Uterus (tissue), 4 donors: Measurements from ENCODE around the gene ODR4. TPM values are rescaled to one million over a fixed set of nuclear protein-coding genes. Genes with fewer than 3 reads are reported as not detected.
"Not testable (repeated sequence)": the region's sequence is repeated elsewhere in the genome, so short reads cannot be mapped to it uniquely, and the experiment has no call there.

Experiments used
- DNase-seq, 2 donors: peaks; one replicate each; pipeline ENCODE4 v3.0.0-alpha.2; 2019 to 2020
- H3K27ac ChIP-seq, 2 donors: fragments of 200-600 bp; sonication (generic); 1 replicate in 1 of 2; 2 replicates in 1 of 2; pipeline ENCODE4 v1.5.1; 2016 to 2018
- H3K27me3 ChIP-seq, 2 donors: fragments of 200-600 bp; sonication (generic); one replicate each; pipeline ENCODE4 v1.5.1; 2018 to 2019; ENCODE audit warnings: control low read depth in 1 of 2
- H3K36me3 ChIP-seq, 2 donors: fragments of 200-600 bp; sonication (generic); one replicate each; pipeline ENCODE4 v1.5.1; 2019; ENCODE audit warnings: control low read depth in 1 of 2
- H3K4me1 ChIP-seq, 2 donors: fragments of 200-600 bp; sonication (generic); one replicate each; pipeline ENCODE4 v1.5.1; 2018 to 2019; ENCODE audit warnings: control low read depth in 1 of 2
- H3K4me3 ChIP-seq, 2 donors: fragments of 200-600 bp; sonication (generic); 1 replicate in 1 of 2; 2 replicates in 1 of 2; pipeline ENCODE4 v1.5.1; 2018 to 2019; ENCODE audit warnings: mild to moderate bottlenecking in 1 of 2
- H3K9me3 ChIP-seq, 2 donors: fragments of 200-600 bp; sonication (generic); one replicate each; pipeline ENCODE4 v1.5.1; 2019; ENCODE audit warnings: control low read depth in 1 of 2
- CTCF ChIP-seq, 4 experiments: fragments of 200-600 bp in 2 of 4; fragments of 450-650 bp in 2 of 4; sonication (generic) in 2 of 4; IDR thresholded peaks; one replicate each; pipeline ENCODE4 v1.5.1; 2016 to 2019; ENCODE audit warnings: antibody characterized with exemption in 4 of 4, mild to moderate bottlenecking in 2 of 4, moderate library complexity in 1 of 4
- POLR2A ChIP-seq, 2 donors: fragments of 450-650 bp; IDR thresholded peaks; one replicate each; pipeline ENCODE4 v1.6.1; 2016; ENCODE audit warnings: antibody characterized with exemption in 2 of 2, mild to moderate bottlenecking in 1 of 2, moderate library complexity in 1 of 2
- intact Hi-C: fragments of 100-400 bp; cut with DNase I; formaldehyde crosslinking; loops from one replicate; pipeline ENCODE4 v1.15.1; 2023; ENCODE audit warnings: low total_unique reads
- total RNA-seq, 4 donors: library from RNA; depleted of rRNA in 3 of 4; stranded (reverse); fragments of >200 nt in 3 of 4; gene quantifications; one replicate each; pipeline versions ENCODE4 v1.1.0 to v1.2.4, GENCODE V29; 2014 to 2023
- donor health status: DM: yes; HTN: yes; CAD: no.

Gene ODR4
- total RNA-seq, 4 donors from 2014 or later, result 4.6 to 39.4 (median 17.7) TPM

GRCh38 chr1:186456729-186457255 lies 81.2 kb downstream of the ODR4 start:
- Histone ChIP-seq H3K27ac (no peak overlapping the region), H3K4me1 (no peaks in the 10 kb centered on the region), H3K4me3 (no peak overlapping the region), H3K9me3 (no peaks in the 10 kb centered on the region), H3K36me3 (no peaks in the 10 kb centered on the region), H3K27me3 (no peaks in the 10 kb centered on the region)
- intact Hi-C loops, result no loop called here
- TF ChIP-seq POLR2A (IDR thresholded peaks at IDR 0.05) (no peak), CTCF (IDR thresholded peaks at IDR 0.05) (no peak)
- no peak for DNase-seq

- intact Hi-C loops, H3K4me3 ChIP-seq, H3K9me3 ChIP-seq, DNase-seq, H3K27me3 ChIP-seq, H3K36me3 ChIP-seq, H3K27ac ChIP-seq, H3K4me1 ChIP-seq: not testable (repeated sequence)
These were observed 83.5 kb downstream of the ODR4 start for GRCh38 chr1:186459161-186459560.

GRCh38 chr1:186461014-186461413 lies 85.4 kb downstream of the ODR4 start, which contains the start of gene PDC:
Gene PDC (minus strand): TSS chr1:186461114. CDS start chr1:186449459, 11,655 bp downstream.
- DNase-seq, result no peak
- intact Hi-C loops, result no loop called here
- TF ChIP-seq CTCF (IDR thresholded peaks at IDR 0.05) (no peak), POLR2A (IDR thresholded peaks at IDR 0.05) (no peak)
- no peaks in the 10 kb centered on the region for H3K36me3 ChIP-seq
- no peaks in the 10 kb centered on the region for H3K27me3 ChIP-seq
- no peak within 1 kb of the TSS for H3K4me3 ChIP-seq
- H3K9me3 ChIP-seq, result no peaks in the 10 kb centered on the region
- H3K27ac ChIP-seq, result no peak within 1 kb of the TSS
- H3K4me1 ChIP-seq, result no peaks in the 10 kb centered on the region

- no peaks in the 10 kb centered on the region for H3K9me3 ChIP-seq
- intact Hi-C loops, result no loop called here
- H3K36me3 ChIP-seq, result no peaks in the 10 kb centered on the region
- TF ChIP-seq POLR2A (IDR thresholded peaks at IDR 0.05), result no peak
- no peak for TF ChIP-seq CTCF (IDR thresholded peaks at IDR 0.05)
- no peaks in the 10 kb centered on the region for H3K27me3 ChIP-seq
- DNase-seq, result no peak
- H3K27ac ChIP-seq, result no peak overlapping the region
- H3K4me3 ChIP-seq, result no peak overlapping the region
- no peaks in the 10 kb centered on the region for H3K4me1 ChIP-seq
These were observed 87.9 kb downstream of the ODR4 start for GRCh38 chr1:186463511-186463910.

GRCh38 chr1:186463926-186464325 lies 88.3 kb downstream of the ODR4 start:
- H3K27me3 ChIP-seq, result no peaks in the 10 kb centered on the region
- no peak for DNase-seq
- no peak overlapping the region for H3K4me3 ChIP-seq
- no peaks in the 10 kb centered on the region for H3K9me3 ChIP-seq
- H3K27ac ChIP-seq, result no peak overlapping the region
- TF ChIP-seq POLR2A (IDR thresholded peaks at IDR 0.05) (no peak), CTCF (IDR thresholded peaks at IDR 0.05) (no peak)
- intact Hi-C loops, result no loop called here
- no peaks in the 10 kb centered on the region for H3K36me3 ChIP-seq
- H3K4me1 ChIP-seq, result no peaks in the 10 kb centered on the region

GRCh38 chr1:186465491-186465890 lies 89.9 kb downstream of the ODR4 start:
- DNase-seq, H3K36me3 ChIP-seq, H3K4me1 ChIP-seq, H3K4me3 ChIP-seq, H3K9me3 ChIP-seq, H3K27ac ChIP-seq, H3K27me3 ChIP-seq, intact Hi-C loops: not testable (repeated sequence)
